ENCODE results near the gene PCDHGC3. TPM values are rescaled to one million over a fixed set of nuclear protein-coding genes. Genes with fewer than 3 reads are reported as not detected.

The PCDHGC3 gene
- total and polyA plus RNA-seq, 3 experiments from 2014 or later = 0.11 to 0.15 TPM; not detected in 1

DNA sequence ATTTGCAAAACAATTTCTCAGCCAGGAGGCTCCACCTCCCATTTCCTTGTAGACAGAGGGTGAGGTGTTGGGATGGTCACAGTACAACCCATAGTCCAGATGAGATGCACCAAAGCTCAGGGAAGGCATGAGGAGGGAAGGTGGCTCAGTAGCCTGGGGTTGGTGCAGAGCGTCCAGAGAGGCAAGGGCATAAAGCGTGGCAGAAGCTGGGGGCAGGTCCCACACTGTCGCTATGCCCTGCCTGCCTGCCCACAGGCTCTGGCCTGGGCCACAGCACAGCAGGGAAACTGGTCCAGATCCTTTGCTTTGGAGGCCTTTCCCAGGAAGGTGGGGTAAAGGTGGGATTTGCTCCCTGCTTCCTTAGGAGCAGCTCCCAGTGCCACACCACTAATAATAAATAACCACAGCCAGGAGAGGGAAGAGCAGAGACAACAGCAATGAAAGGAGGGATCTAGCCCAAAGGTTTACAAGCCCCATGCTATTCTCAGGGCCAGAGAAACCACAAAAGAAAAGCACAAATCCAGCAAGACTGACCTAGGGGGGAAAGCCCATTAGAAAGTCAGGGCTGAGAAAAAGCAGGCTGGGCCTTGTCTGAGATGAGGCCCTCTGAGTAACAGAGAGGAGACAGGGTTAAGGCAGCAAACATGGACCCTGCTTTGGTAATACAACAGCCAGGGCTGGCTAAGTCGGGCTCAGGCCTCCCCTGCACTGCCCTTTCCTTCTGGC lies 40.3 kb downstream of the PCDHGC3 start:
- Histone ChIP-seq H3K9me3 (ENCODE audit: low read length) (no peaks in the 10 kb centered on the region), H3K4me1 (ENCODE audit: insufficient read depth, low read length) (peaks cover 23% of the 10 kb centered on the region), H3K4me3 (ENCODE audit: low read length) (no peak overlapping the region), H3K36me3 (ENCODE audit: insufficient read depth, low read length) (peaks cover 51% of the 10 kb centered on the region), H3K27ac (ENCODE audit: low read depth, low read length) (no peak overlapping the region), H3K27me3 (ENCODE audit: insufficient read depth, low read length, poor library complexity, severe bottlenecking) (no peaks in the 10 kb centered on the region)
- Mint-ChIP-seq H3K9me3 (no peaks in the 10 kb centered on the region), H3K27ac (peak overlapping the region in 4 of 8 donors; percentile 9 to 79 (median 68)), H3K4me1 (peaks cover 27 to 39% (median 29%) of the 10 kb centered on the region in 3 donors), H3K27me3 (peaks cover 0 to 1% of the 10 kb centered on the region in 2 donors), H3K36me3 (peaks cover 13 to 73% (median 24%) of the 10 kb centered on the region in 3 donors), H3K4me3 (no peak overlapping the region)
- ChIA-PET CTCF (interaction anchor here (1.1 to 7.9 kb wide), 8 partner anchors 7 to 201 kb away, joined by 3 to 67 read pairs (median 4); partner anchors contain the start of gene PCDHGA10), POLR2A (no interaction called here)
- no peak for DNase-seq

DNA sequence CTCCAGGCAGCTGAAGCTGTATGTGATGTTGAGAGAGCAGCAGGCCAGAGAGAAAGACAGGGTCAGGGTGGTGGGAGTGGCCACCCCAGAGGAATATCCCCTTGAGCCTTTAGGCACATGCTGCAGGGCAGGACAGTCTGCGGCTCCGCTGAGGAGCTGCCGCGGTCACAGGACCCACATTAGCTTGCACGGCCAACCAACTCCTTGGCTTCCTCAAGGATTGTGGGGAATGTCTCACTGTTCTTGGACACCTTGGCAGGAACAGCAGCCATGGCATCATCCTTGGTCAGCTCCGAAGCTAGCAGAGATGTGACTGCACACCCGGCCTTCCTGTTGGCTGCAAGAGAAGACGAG lies 40.9 kb downstream of the PCDHGC3 start:
- DNase-seq = no peak
- peaks cover 56% of the 10 kb centered on the region for H3K36me3 ChIP-seq (ENCODE audit: insufficient read depth, low read length)
- Mint-ChIP-seq H3K4me3 (no peak overlapping the region), H3K27me3 (peaks cover 0 to 1% of the 10 kb centered on the region in 2 donors), H3K4me1 (peaks cover 27 to 43% (median 31%) of the 10 kb centered on the region in 3 donors), H3K36me3 (peaks cover 17 to 79% (median 27%) of the 10 kb centered on the region in 3 donors), H3K9me3 (no peaks in the 10 kb centered on the region), H3K27ac (peak overlapping the region in 2 of 8 donors; percentile 60 to 63)
- ChIA-PET POLR2A (no interaction called here), CTCF (interaction anchor here (1.1 to 2.0 kb wide), 2 partner anchors 12 to 47 kb away, joined by 3 to 8 read pairs; no protein-coding TSS in a partner anchor)
- H3K9me3 ChIP-seq (ENCODE audit: low read length) = no peaks in the 10 kb centered on the region
- H3K4me1 ChIP-seq (ENCODE audit: insufficient read depth, low read length) = peaks cover 23% of the 10 kb centered on the region
- no peak overlapping the region for H3K27ac ChIP-seq (ENCODE audit: low read depth, low read length)
- no peak overlapping the region for H3K4me3 ChIP-seq (ENCODE audit: low read length)
- no peaks in the 10 kb centered on the region for H3K27me3 ChIP-seq (ENCODE audit: insufficient read depth, low read length, poor library complexity, severe bottlenecking)

DNA sequence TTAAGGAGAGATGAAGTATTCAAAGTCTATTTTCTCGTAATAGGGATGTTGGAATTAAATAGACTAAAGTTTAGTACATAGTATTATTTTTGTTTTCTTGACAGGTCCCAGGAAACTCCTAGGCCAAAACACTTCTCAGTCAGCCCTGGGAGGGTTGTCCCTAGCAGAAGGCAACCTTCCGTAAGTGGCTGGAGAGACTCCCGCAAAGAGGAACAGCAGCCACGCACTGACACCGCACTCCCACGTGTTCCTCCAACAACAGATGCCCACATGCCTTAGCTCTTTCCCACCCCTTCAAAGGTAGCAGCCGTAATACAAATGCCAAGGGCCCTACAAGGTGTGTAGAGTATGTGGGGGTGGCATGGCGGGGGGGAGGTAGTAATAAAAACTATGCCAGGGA lies 41.5 kb downstream of the PCDHGC3 start:
- ChIA-PET CTCF (no interaction called here), POLR2A (no interaction called here)
- Histone ChIP-seq H3K4me3 (ENCODE audit: low read length) (no peak overlapping the region), H3K36me3 (ENCODE audit: insufficient read depth, low read length) (peaks cover 61% of the 10 kb centered on the region), H3K4me1 (ENCODE audit: insufficient read depth, low read length) (peaks cover 21% of the 10 kb centered on the region), H3K9me3 (ENCODE audit: low read length) (no peaks in the 10 kb centered on the region), H3K27ac (ENCODE audit: low read depth, low read length) (no peak overlapping the region), H3K27me3 (ENCODE audit: insufficient read depth, low read length, poor library complexity, severe bottlenecking) (no peaks in the 10 kb centered on the region)
- Mint-ChIP-seq H3K36me3 (peaks cover 17 to 85% (median 30%) of the 10 kb centered on the region in 3 donors), H3K9me3 (no peaks in the 10 kb centered on the region), H3K4me1 (peaks cover 30 to 46% (median 32%) of the 10 kb centered on the region in 3 donors), H3K27me3 (peaks cover 0 to 1% of the 10 kb centered on the region in 2 donors), H3K4me3 (no peak overlapping the region), H3K27ac (peak overlapping the region in 1 of 8 donors; percentile 81)
- DNase-seq = no peak

DNA sequence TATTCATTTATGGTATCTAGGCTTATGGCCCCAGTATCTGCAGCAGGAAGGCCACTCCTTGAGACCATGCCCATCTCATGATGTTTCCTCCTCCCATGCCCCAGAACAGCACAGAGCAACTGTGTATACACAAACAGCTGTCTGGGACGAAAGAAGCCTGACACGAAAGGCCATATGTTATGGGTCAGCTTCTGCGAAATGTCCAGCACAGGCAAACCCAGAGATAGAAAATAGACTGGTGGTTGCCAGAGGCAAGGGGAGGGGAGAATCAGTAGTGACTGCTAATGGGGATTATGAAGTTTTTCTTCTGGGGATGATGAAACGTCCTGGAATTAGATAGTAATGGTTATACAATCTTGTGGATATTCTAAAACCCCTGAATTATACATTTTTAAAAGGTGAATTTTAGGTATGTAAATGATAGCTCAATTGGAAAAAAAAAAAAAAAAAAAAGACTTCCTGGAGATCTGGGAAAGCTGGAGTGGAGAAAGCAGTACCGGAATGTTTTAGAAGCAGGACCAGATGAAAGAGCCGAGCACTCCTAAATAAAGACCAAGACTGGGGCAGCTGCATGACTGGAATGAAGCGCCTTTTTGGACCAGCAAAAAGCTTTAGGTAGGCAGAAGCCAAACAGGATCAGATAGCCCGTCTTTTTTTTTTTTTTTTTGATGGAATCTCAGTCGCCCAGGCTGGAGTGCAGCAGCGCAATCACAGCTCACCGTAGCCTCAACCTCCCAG lies 42.3 kb downstream of the PCDHGC3 start:
- H3K36me3 Mint-ChIP-seq = peaks cover 17 to 91% (median 31%) of the 10 kb centered on the region in 3 donors
- Histone ChIP-seq H3K36me3 (ENCODE audit: insufficient read depth, low read length) (peaks cover 68% of the 10 kb centered on the region), H3K27me3 (ENCODE audit: insufficient read depth, low read length, poor library complexity, severe bottlenecking) (no peaks in the 10 kb centered on the region), H3K27ac (ENCODE audit: low read depth, low read length) (no peak overlapping the region), H3K9me3 (ENCODE audit: low read length) (no peaks in the 10 kb centered on the region), H3K4me1 (ENCODE audit: insufficient read depth, low read length) (peaks cover 20% of the 10 kb centered on the region), H3K4me3 (ENCODE audit: low read length) (no peak overlapping the region)
- peak overlapping the region in 3 of 8 donors; percentile 36 to 65 (median 54) for H3K27ac Mint-ChIP-seq
- H3K4me3 Mint-ChIP-seq = no peak overlapping the region
- no peaks in the 10 kb centered on the region for H3K9me3 Mint-ChIP-seq
- H3K4me1 Mint-ChIP-seq = peaks cover 23 to 45% (median 26%) of the 10 kb centered on the region in 3 donors
- H3K27me3 Mint-ChIP-seq = peaks cover 0 to 1% of the 10 kb centered on the region in 2 donors
- CTCF ChIA-PET = no interaction called here
- POLR2A ChIA-PET = interaction anchor here (0.6 kb wide), 1 partner anchor 260 kb away, joined by 3 read pairs; no protein-coding TSS in a partner anchor
- no peak for DNase-seq

DNA sequence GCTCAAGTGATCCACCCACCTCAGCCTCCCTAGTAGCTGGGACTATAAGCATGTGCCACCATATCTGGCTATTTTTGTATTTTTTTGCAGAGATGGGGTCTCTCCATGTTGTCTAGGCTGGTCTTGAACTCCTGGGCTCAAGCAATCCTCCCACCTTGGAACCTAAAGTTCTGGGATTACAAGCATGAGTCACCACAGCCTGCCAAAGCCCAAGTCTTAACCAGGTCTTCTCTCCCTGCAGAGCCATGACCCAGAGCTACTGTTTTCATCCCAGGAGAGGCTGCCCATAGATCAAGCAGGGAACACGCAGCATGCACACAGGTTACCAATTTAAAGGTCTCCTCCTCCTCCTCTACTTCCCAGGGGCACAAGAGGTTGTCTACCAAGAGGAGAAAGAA lies 42.9 kb downstream of the PCDHGC3 start:
- no peak for DNase-seq
- POLR2A ChIA-PET = no interaction called here
- peaks cover 14% of the 10 kb centered on the region for H3K4me1 ChIP-seq (ENCODE audit: insufficient read depth, low read length)
- Mint-ChIP-seq H3K4me1 (peaks cover 20 to 41% (median 22%) of the 10 kb centered on the region in 3 donors), H3K9me3 (no peaks in the 10 kb centered on the region), H3K4me3 (no peak overlapping the region), H3K27ac (peak overlapping the region in 1 of 8 donors; percentile 36), H3K27me3 (peaks cover 0 to 1% of the 10 kb centered on the region in 2 donors), H3K36me3 (peaks cover 17 to 96% (median 31%) of the 10 kb centered on the region in 3 donors)
- H3K9me3 ChIP-seq (ENCODE audit: low read length) = no peaks in the 10 kb centered on the region
- H3K4me3 ChIP-seq (ENCODE audit: low read length) = no peak overlapping the region
- H3K36me3 ChIP-seq (ENCODE audit: insufficient read depth, low read length) = peaks cover 73% of the 10 kb centered on the region
- no peak overlapping the region for H3K27ac ChIP-seq (ENCODE audit: low read depth, low read length)
- H3K27me3 ChIP-seq (ENCODE audit: insufficient read depth, low read length, poor library complexity, severe bottlenecking) = no peaks in the 10 kb centered on the region
- CTCF ChIA-PET = interaction anchor here (4.7 kb wide), 1 partner anchor 46 kb away, joined by 14 read pairs; no protein-coding TSS in a partner anchor

DNA sequence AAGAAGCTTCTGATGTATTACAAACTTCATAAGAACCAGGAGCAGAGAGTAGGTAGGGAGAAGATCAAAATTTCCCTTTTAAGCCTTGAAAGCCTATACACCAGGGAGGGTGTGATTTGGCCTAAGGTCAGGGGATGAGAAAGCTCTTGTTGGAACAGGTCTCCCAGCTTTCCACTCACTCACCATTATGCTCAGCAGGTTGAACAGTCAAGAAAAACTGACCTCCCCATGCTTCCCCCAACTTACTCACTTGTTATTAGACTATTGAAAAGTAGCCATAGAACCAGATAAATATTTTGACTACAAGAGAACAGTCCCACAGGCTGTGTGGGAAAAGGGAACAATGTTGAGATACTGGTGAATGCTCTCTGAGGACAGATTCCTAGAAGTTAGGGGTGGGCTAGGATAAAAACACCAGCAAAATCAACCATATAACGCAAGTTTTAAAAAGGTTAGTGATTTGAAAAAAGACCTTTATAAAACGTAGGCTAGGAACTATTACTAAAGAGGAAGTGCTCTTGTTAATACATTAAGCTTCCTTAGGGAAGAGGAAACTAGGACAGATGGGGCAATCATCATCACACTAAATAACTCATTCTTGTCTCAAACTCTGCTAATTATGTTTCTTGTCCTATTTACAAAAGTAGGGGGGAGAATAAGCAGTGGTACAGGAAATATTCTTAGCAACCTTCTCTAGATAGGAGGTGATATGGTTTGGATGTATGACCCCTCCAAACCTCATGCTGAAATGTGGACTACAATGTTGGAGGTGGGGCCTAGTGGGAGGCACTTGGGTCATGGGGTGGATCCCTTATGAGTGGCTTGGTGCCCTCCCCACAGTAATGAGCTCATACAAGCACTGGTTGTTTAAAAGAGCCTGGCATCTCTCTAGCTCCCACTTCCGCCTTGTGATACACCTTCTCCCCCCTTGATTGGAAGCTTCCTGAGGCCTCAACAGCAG lies 44.1 kb downstream of the PCDHGC3 start:
- peaks cover 13 to 30% (median 18%) of the 10 kb centered on the region in 3 donors for H3K4me1 Mint-ChIP-seq
- H3K4me3 ChIP-seq (ENCODE audit: low read length) = no peak overlapping the region
- peaks cover 77% of the 10 kb centered on the region for H3K36me3 ChIP-seq (ENCODE audit: insufficient read depth, low read length)
- H3K36me3 Mint-ChIP-seq = peaks cover 23 to 99% (median 38%) of the 10 kb centered on the region in 3 donors
- no peak overlapping the region for H3K4me3 Mint-ChIP-seq
- peaks cover 0 to 1% of the 10 kb centered on the region in 2 donors for H3K27me3 Mint-ChIP-seq
- H3K27ac Mint-ChIP-seq = peak overlapping the region in 3 of 8 donors; percentile 25 to 60 (median 38)
- no peaks in the 10 kb centered on the region for H3K27me3 ChIP-seq (ENCODE audit: insufficient read depth, low read length, poor library complexity, severe bottlenecking)
- H3K9me3 Mint-ChIP-seq = no peaks in the 10 kb centered on the region
- peaks cover 1% of the 10 kb centered on the region for H3K4me1 ChIP-seq (ENCODE audit: insufficient read depth, low read length)
- ChIA-PET CTCF (interaction anchor here (1.3 to 4.7 kb wide), 2 partner anchors 36 to 44 kb away, joined by 3 to 14 read pairs; no protein-coding TSS in a partner anchor), POLR2A (no interaction called here)
- no peak for DNase-seq
- H3K27ac ChIP-seq (ENCODE audit: low read depth, low read length) = no peak overlapping the region
- no peaks in the 10 kb centered on the region for H3K9me3 ChIP-seq (ENCODE audit: low read length)

DNA sequence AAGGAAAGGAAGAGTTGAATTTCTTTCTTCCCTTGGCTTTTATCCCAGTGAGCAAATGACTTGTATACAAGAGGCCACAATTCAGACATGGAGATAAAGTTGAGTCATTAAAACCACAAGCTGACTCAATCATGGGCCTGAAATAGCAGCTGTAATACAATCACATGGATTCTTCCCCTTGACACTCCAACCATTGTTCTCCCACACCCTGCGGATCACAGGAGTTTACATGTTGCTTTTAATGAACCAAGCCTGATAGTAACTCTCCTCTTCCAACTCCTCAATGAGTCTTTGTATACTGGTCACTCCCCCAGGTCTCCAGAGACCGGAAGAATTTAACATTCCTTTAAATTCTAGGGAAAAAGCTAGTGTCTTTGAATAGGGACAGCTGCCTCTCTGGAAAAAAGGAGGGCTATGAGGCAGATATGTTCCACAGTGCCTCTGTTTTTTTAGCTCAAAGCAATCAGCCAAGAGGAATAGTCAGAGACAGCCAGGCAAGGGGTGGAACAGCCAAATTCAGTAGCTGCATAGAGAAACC lies 45.5 kb downstream of the PCDHGC3 start:
- Mint-ChIP-seq H3K36me3 (peaks cover 27 to 99% (median 42%) of the 10 kb centered on the region in 3 donors), H3K4me3 (no peak overlapping the region), H3K27ac (peak overlapping the region in 3 of 8 donors; percentile 10 to 56 (median 18)), H3K9me3 (no peaks in the 10 kb centered on the region), H3K27me3 (no peaks in the 10 kb centered on the region), H3K4me1 (peaks cover 10 to 23% (median 15%) of the 10 kb centered on the region in 3 donors)
- H3K27ac ChIP-seq (ENCODE audit: low read depth, low read length) = no peak overlapping the region
- no peaks in the 10 kb centered on the region for H3K9me3 ChIP-seq (ENCODE audit: low read length)
- DNase-seq = no peak
- H3K36me3 ChIP-seq (ENCODE audit: insufficient read depth, low read length) = peaks cover 80% of the 10 kb centered on the region
- ChIA-PET POLR2A (interaction anchor here (0.5 kb wide), 1 partner anchor 21 kb away, joined by 4 read pairs; no protein-coding TSS in a partner anchor), CTCF (interaction anchor here (1.0 to 4.9 kb wide), 5 partner anchors 9 to 195 kb away, joined by 3 to 67 read pairs (median 4); partner anchors contain the start of gene PCDHGA10)
- no peaks in the 10 kb centered on the region for H3K4me1 ChIP-seq (ENCODE audit: insufficient read depth, low read length)
- H3K27me3 ChIP-seq (ENCODE audit: insufficient read depth, low read length, poor library complexity, severe bottlenecking) = no peaks in the 10 kb centered on the region
- H3K4me3 ChIP-seq (ENCODE audit: low read length) = no peak overlapping the region

Data from CD8-positive, alpha-beta memory T cell (primary cell).